ENCODE data around the gene IMPG2. TPM values are rescaled to one million over a fixed set of nuclear protein-coding genes. Genes with fewer than 3 reads are reported as not detected.

Gene IMPG2
- total and polyA plus RNA-seq, 4 donors, result 0.01 to 0.37 (median 0.25) TPM; not detected in 1

GRCh38 chr3:101362406-101362805 is 42.0 kb upstream of the IMPG2 start:
- TF ChIP-seq NR2F2 (IDR thresholded peaks at IDR 0.05) (no peak), REST (IDR thresholded peaks at IDR 0.05) (no peak), FOXA2 (IDR thresholded peaks at IDR 0.05) (no peak), CTCF (IDR thresholded peaks at IDR 0.05; ENCODE audit: low read depth, low read length, missing input control) (no peak), MAX (IDR thresholded peaks at IDR 0.05) (no peak), RAD21 (IDR thresholded peaks at IDR 0.05) (no peak), EGR1 (IDR thresholded peaks at IDR 0.05; ENCODE audit: low read depth in 2 of 2) (no peak)
- 95% methylated on average over 2 of the region's 2 CpGs for WGBS
- H3K27me3 ChIP-seq (ENCODE audit: control insufficient read depth in 4 of 4, insufficient read depth in 4 of 4, low read length in 3 of 4), result no peaks in the 10 kb centered on the region
- peaks cover 4 to 5% (median 4%) of the 10 kb centered on the region in 4 donors for H3K9me3 ChIP-seq (ENCODE audit: control insufficient read depth in 4 of 4, low read length in 3 of 4)
- H3K36me3 ChIP-seq (ENCODE audit: control insufficient read depth in 4 of 4, insufficient read depth in 3 of 4, low read depth in 1 of 4, low read length in 3 of 4), result peaks cover 0 to 22% (median 18%) of the 10 kb centered on the region in 4 donors
- no peak overlapping the region for H3K9ac ChIP-seq (ENCODE audit: low read depth in 1 of 2, low read length in 2 of 2)
- no peak overlapping the region for H3K27ac ChIP-seq (ENCODE audit: low read depth in 1 of 2, low read length in 2 of 2)
- no peak overlapping the region for H3K4me3 ChIP-seq (ENCODE audit: low read depth in 1 of 3, low read length in 3 of 3)
- H3K4me1 ChIP-seq (ENCODE audit: control insufficient read depth in 4 of 4, insufficient read depth in 4 of 4, low read length in 3 of 4), result no peaks in the 10 kb centered on the region
- DNase-seq (ENCODE audit: low spot score), result no peak

GRCh38 chr3:101351829-101352228 is 31.5 kb upstream of the IMPG2 start:
- H3K9me3 ChIP-seq (ENCODE audit: control insufficient read depth in 4 of 4, low read length in 3 of 4), result no peaks in the 10 kb centered on the region
- 79% methylated on average over 1 of the region's 1 CpG for WGBS

GRCh38 chr3:101340591-101340990 is 20.2 kb upstream of the IMPG2 start:
- Histone ChIP-seq H3K27ac (ENCODE audit: low read depth in 1 of 2, low read length in 2 of 2) (no peak overlapping the region), H3K4me1 (ENCODE audit: control insufficient read depth in 4 of 4, insufficient read depth in 4 of 4, low read length in 3 of 4) (no peaks in the 10 kb centered on the region), H3K27me3 (ENCODE audit: control insufficient read depth in 4 of 4, insufficient read depth in 4 of 4, low read length in 3 of 4) (no peaks in the 10 kb centered on the region), H3K9ac (ENCODE audit: low read depth in 1 of 2, low read length in 2 of 2) (no peak overlapping the region), H3K9me3 (ENCODE audit: control insufficient read depth in 4 of 4, low read length in 3 of 4) (no peaks in the 10 kb centered on the region), H3K4me3 (ENCODE audit: low read depth in 1 of 3, low read length in 3 of 3) (no peak overlapping the region), H3K36me3 (ENCODE audit: control insufficient read depth in 4 of 4, insufficient read depth in 3 of 4, low read depth in 1 of 4, low read length in 3 of 4) (peaks cover 0 to 8% (median 4%) of the 10 kb centered on the region in 4 donors)
- DNase-seq (ENCODE audit: low spot score), result no peak
- WGBS, result 76% methylated on average over 2 of the region's 2 CpGs
- TF ChIP-seq ZBTB33 (IDR thresholded peaks at IDR 0.05) (no peak), ATF3 (IDR thresholded peaks at IDR 0.05) (no peak), EGR1 (IDR thresholded peaks at IDR 0.05; ENCODE audit: low read depth in 2 of 2) (no peak), RXRA (IDR thresholded peaks at IDR 0.05) (no peak), MAX (IDR thresholded peaks at IDR 0.05) (no peak), SP1 (IDR thresholded peaks at IDR 0.05) (no peak), TAF1 (conservative IDR thresholded peaks at IDR 0.05) (no peak), FOXA2 (IDR thresholded peaks at IDR 0.05) (no peak), REST (IDR thresholded peaks at IDR 0.05) (no peak), GABPA (IDR thresholded peaks at IDR 0.05 in 1 of 2, conservative IDR thresholded peaks at IDR 0.05 in 1 of 2) (no peak), JUND (IDR thresholded peaks at IDR 0.05) (no peak)

More at GRCh38 chr3:101351829-101352228, 31.5 kb upstream of the IMPG2 start:
- DNase-seq (ENCODE audit: low spot score), result no peak
- no peak overlapping the region for H3K9ac ChIP-seq (ENCODE audit: low read depth in 1 of 2, low read length in 2 of 2)
- TF ChIP-seq RXRA (IDR thresholded peaks at IDR 0.05), result no peak
- no peak overlapping the region for H3K4me3 ChIP-seq (ENCODE audit: low read depth in 1 of 3, low read length in 3 of 3)
- H3K27ac ChIP-seq (ENCODE audit: low read depth in 1 of 2, low read length in 2 of 2), result no peak overlapping the region
- no peaks in the 10 kb centered on the region for H3K4me1 ChIP-seq (ENCODE audit: control insufficient read depth in 4 of 4, insufficient read depth in 4 of 4, low read length in 3 of 4)
- H3K36me3 ChIP-seq (ENCODE audit: control insufficient read depth in 4 of 4, insufficient read depth in 3 of 4, low read depth in 1 of 4, low read length in 3 of 4), result peaks cover 0 to 5% (median 0%) of the 10 kb centered on the region in 4 donors
- H3K27me3 ChIP-seq (ENCODE audit: control insufficient read depth in 4 of 4, insufficient read depth in 4 of 4, low read length in 3 of 4), result no peaks in the 10 kb centered on the region

Data from liver (tissue), 9 donors.